Thoracic aorta (tissue), 2 donors: Measurements from ENCODE around the gene KHDRBS2. TPM values are rescaled to one million over a fixed set of nuclear protein-coding genes. Genes with fewer than 3 reads are reported as not detected.

Experiments
- ATAC-seq: fragments of 150-250 bp; one replicate; pipeline ENCODE4 v1.8.0; 2017; ENCODE audit warnings: low read depth; ENCODE audit not compliant: insufficient number of reproducible peaks, low FRiP score
- DNase-seq: peaks from one replicate; pipeline ENCODE4 v3.0.0-alpha.2; 2020; ENCODE audit warnings: low spot score
- H3K27ac ChIP-seq, 2 donors: fragments of 200-600 bp; sonication (generic); 1 replicate in 1 of 2; 2 replicates in 1 of 2; pipeline ENCODE4 v1.5.1; 2016; ENCODE audit warnings: mild to moderate bottlenecking in 2 of 2, moderate library complexity in 2 of 2
- H3K27me3 ChIP-seq: fragments of 200-600 bp; sonication (generic); replicated peaks from 2 replicates; pipeline ENCODE4 v1.6.0; 2016; ENCODE audit warnings: mild to moderate bottlenecking; ENCODE audit not compliant: insufficient read depth
- H3K36me3 ChIP-seq: fragments of 200-600 bp; sonication (generic); one replicate; pipeline ENCODE4 v1.5.1; 2016
- H3K4me1 ChIP-seq, 2 donors: fragments of 200-600 bp; sonication (generic); 1 replicate in 1 of 2; 2 replicates in 1 of 2; pipeline versions ENCODE4 v1.5.1 to v1.6.0; 2016; ENCODE audit warnings: low read depth in 2 of 2, mild to moderate bottlenecking in 1 of 2; ENCODE audit not compliant: control insufficient read depth in 1 of 2
- H3K4me3 ChIP-seq: fragments of 200-600 bp; sonication (generic); 2 replicates; pipeline ENCODE4 v1.5.1; 2016; ENCODE audit warnings: mild to moderate bottlenecking
- H3K9me3 ChIP-seq: fragments of 200-600 bp; sonication (generic); 2 replicates; pipeline ENCODE4 v1.5.1; 2016
- total RNA-seq, 2 donors: library from RNA; depleted of rRNA; stranded (reverse); fragments of >200 nt; gene quantifications; one replicate each; pipeline versions ENCODE4 v1.1.0 to v1.2.3, GENCODE V29; 2016
- TF ChIP-seq, protein P1 (sequence below): fragments of 200-600 bp; sonication (generic); IDR thresholded peaks from one replicate; pipeline ENCODE4 v1.5.1; 2019; ENCODE audit warnings: antibody characterized with exemption

Gene KHDRBS2
- total RNA-seq: under 1 TPM in 1 of 2 donors, not detected in 1; 0.54 TPM

DNA sequence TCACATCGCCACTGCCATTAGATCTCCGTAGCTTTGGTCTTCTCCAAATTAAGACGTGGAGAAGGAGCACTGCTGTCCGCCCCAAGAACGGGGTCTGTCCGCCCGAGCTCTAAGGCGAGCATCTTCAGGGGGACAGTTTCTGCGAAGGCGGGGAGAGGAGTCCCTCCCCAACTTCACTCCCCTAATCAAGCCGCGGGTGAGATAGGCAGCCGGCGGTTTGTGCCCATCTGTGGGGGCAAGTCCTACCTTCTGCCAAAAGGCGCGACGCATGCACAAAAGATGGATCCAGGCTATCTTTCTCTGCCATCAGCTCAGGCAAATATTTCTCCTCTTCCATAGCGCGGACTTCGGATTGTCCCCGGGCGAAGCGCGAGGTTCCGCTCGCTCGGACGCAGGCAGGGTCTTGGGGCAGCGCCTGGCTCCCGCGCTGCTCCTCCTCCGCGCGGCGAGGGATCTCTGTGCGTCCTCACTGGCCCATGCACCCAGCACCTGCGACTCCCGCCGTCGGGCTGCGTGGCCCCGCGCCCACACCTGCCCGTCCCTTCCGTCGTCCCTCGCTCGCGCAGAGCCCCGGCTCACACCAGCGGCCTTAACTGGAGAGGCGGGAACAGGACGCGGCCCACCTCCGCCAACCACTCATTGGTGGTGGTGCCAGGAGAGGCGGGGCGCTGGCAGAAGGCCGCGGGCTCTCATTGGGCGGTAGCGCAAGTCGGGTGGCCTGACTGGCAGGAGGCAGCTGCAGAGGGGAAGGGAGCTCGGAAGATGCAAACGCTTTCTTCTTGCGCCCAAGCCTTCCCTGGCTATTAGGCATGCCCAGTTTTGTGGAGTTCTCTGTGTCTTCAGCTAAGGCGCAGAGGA, at the start of gene KHDRBS2:
TSS of gene KHDRBS2 (minus strand) at position 614 of the 858 bp plus-strand sequence.
- TF ChIP-seq, protein P1, sequence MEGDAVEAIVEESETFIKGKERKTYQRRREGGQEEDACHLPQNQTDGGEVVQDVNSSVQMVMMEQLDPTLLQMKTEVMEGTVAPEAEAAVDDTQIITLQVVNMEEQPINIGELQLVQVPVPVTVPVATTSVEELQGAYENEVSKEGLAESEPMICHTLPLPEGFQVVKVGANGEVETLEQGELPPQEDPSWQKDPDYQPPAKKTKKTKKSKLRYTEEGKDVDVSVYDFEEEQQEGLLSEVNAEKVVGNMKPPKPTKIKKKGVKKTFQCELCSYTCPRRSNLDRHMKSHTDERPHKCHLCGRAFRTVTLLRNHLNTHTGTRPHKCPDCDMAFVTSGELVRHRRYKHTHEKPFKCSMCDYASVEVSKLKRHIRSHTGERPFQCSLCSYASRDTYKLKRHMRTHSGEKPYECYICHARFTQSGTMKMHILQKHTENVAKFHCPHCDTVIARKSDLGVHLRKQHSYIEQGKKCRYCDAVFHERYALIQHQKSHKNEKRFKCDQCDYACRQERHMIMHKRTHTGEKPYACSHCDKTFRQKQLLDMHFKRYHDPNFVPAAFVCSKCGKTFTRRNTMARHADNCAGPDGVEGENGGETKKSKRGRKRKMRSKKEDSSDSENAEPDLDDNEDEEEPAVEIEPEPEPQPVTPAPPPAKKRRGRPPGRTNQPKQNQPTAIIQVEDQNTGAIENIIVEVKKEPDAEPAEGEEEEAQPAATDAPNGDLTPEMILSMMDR: no peak
- peak; percentile 7 for DNase-seq
- no peak for ATAC-seq
- H3K27ac ChIP-seq: no peak within 1 kb of the TSS
- H3K4me1 ChIP-seq: peaks cover 3 to 9% of the 10 kb centered on the region in 2 donors
- H3K9me3 ChIP-seq: no peaks in the 10 kb centered on the region
- no peaks in the 10 kb centered on the region for H3K36me3 ChIP-seq
- no peaks in the 10 kb centered on the region for H3K27me3 ChIP-seq
- H3K4me3 ChIP-seq: peak within 1 kb of the TSS; percentile 70

DNA sequence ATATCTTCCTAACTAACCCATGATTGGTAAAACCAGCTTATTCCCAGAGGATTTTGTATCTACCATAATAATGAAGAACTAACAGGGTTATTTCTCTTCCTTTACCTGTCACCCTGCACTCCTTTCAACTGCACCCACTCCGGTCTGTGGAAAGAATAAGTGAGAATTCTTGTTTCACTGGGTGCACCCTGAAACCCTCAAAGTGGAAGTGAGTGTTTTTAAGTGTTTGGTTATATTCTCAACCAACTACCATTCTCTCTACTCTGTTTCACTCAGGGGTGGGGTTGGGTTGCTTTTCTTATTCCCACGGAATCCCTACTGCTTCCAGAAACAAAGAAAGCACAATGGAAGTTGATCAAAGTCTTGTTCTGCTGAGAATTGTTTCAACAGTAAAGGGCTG, 42.6 kb upstream of the KHDRBS2 start:
- H3K9me3 ChIP-seq: no peaks in the 10 kb centered on the region
- ATAC-seq: no peak

DNA sequence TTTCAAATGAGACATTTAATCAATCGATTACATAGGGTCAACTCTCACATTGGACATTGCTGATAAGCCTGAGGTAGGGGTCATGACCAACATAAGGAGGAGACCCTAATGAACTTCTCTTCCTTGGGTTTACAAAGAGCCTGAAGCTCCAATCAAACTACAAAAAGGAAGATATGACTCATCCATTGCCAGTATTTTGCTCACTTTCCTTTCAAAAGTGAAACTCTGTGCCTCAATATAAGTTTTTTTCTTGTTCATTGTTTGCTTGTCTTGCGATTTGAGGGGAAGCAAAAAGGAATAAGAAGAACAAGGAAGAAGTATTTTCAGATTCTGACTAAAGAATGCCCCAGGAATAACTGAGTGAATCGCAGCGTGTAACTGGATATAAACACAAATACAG, 38.8 kb upstream of the KHDRBS2 start:
- no peaks in the 10 kb centered on the region for H3K36me3 ChIP-seq
- no peaks in the 10 kb centered on the region for H3K9me3 ChIP-seq
- no peaks in the 10 kb centered on the region for H3K27me3 ChIP-seq
- ATAC-seq (no peak), DNase-seq (no peak)
- no peak overlapping the region for H3K4me3 ChIP-seq
- no peak overlapping the region for H3K27ac ChIP-seq
- TF ChIP-seq, protein P1: no peak
- H3K4me1 ChIP-seq: no peaks in the 10 kb centered on the region

More for the DNA sequence above, 42.6 kb upstream of the KHDRBS2 start:
- Histone ChIP-seq H3K27ac (no peak overlapping the region), H3K4me3 (no peak overlapping the region), H3K4me1 (no peaks in the 10 kb centered on the region), H3K36me3 (no peaks in the 10 kb centered on the region), H3K27me3 (no peaks in the 10 kb centered on the region)
- TF ChIP-seq, protein P1: no peak
- DNase-seq: no peak

DNA sequence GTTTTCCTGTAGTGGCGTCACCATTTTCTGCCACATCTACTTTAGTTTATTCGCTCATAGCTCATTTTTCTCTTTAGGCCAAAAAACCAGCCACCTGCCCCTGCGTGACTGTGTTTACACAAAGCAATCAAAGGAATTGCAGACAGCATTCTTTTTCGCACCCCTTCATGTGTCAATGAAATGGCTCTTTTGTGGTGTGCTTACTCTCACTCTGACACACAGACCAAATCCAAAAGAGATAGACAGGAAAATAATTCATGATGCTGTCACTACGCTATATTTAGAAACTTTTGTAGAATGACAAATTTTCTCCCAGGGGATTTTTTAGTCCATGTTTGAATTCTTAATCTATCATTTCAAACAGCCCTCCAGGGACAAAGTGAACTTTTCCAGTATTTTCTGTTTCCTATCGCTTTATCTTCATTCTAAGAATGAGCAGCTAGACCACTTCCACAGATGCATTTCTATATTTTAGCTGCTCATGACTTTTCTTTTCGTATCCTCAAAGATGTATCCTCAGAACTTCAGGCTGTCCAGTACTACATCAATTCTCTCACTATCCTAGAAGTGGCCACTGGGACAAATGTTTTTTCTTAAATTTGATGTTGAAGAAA, 37.9 kb upstream of the KHDRBS2 start:
- DNase-seq (no peak), ATAC-seq (no peak)
- H3K9me3 ChIP-seq: no peaks in the 10 kb centered on the region
- no peaks in the 10 kb centered on the region for H3K36me3 ChIP-seq
- no peaks in the 10 kb centered on the region for H3K4me1 ChIP-seq
- H3K4me3 ChIP-seq: no peak overlapping the region
- no peak overlapping the region for H3K27ac ChIP-seq
- no peaks in the 10 kb centered on the region for H3K27me3 ChIP-seq
- TF ChIP-seq, protein P1: no peak

DNA sequence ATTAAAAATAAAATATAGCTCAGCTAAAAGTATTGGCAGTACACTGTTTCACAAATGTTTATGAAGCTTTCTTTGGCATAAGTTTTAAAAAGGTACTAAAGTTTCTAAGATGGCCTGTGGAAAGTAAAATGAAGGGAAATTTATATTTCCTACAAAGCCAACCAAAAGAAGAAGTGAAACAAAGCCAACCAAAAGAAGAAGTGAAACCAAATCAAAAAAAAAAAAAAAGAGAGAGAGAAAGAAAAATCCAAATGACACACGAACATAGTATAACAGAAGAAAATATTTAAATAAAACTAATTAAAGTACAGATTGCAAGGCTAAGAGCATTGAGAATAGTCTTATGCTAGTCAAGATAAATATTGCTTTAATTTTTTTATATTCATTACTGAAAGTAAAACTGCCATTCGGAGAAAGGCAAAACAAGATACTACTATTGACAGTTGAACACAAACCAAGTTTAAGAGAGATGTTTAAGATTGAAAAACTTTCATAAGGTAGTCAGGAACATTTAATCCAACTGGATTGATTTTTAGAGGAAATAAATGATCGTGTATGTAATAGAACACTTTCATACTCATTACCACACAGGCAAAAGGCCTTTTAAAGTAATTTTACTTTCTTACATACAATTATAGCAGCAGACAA, 12.8 kb upstream of the KHDRBS2 start:
- Histone ChIP-seq H3K27me3 (no peaks in the 10 kb centered on the region), H3K4me3 (no peak overlapping the region), H3K27ac (no peak overlapping the region), H3K36me3 (no peaks in the 10 kb centered on the region), H3K4me1 (no peaks in the 10 kb centered on the region), H3K9me3 (no peaks in the 10 kb centered on the region)
- no peak for ATAC-seq
- DNase-seq: no peak
- TF ChIP-seq, protein P1: no peak
